OCI-LY7 (cell line): ENCODE measurements around the gene GPR42. TPM values are rescaled to one million over a fixed set of nuclear protein-coding genes. Genes with fewer than 3 reads are reported as not detected.

ENCODE experiments used
- Bru-seq: library from RNA; stranded (reverse); fragments of 400-500 nt; gene quantifications from one replicate; lab custom pipeline; 2021; lab: Mats Ljungman, UMichigan
- BruChase-seq, 2 experiments: library from RNA; stranded (reverse); fragments of 400-500 nt; gene quantifications; one replicate each; lab custom pipeline; 2021; lab: Mats Ljungman, UMichigan
- BruUV-seq: library from RNA; stranded (reverse); fragments of 400-500 nt; replicated peaks from 2 replicates; lab custom pipeline; 2021; lab: Mats Ljungman, UMichigan
- CTCF ChIA-PET: fragments of 300-600 bp; sonication (Branson Sonifier 250); formaldehyde crosslinking; loops from one replicate; lab custom pipeline; 2022; ENCODE audit warnings: antibody characterized with exemption; ENCODE audit not compliant: unreplicated experiment; lab: Charles Lee
- POLR2A ChIA-PET: fragments of 300-600 bp; sonication (Branson Sonifier 250); formaldehyde crosslinking; loops from one replicate; lab custom pipeline; 2022; ENCODE audit warnings: antibody characterized with exemption; lab: Charles Lee
- DNase-seq: peaks from one replicate; pipeline ENCODE4 v3.0.0-alpha.2; 2015; ENCODE audit warnings: low spot score
- H2AFZ ChIP-seq: fragments of 200-600 bp; sonication (generic), shearing (Covaris generic); 2 replicates; pipeline ENCODE4 v1.6.1; 2014; ENCODE audit warnings: mild to moderate bottlenecking, antibody characterized with exemption, low read length, moderate library complexity
- H3K27ac ChIP-seq: fragments of 200-600 bp; sonication (generic); 2 replicates; pipeline ENCODE4 v1.5.1; 2014; ENCODE audit warnings: mixed run types, low read depth, mild to moderate bottlenecking, moderate library complexity, low read length, inconsistent platforms; ENCODE audit not compliant: poor library complexity, severe bottlenecking
- H3K36me3 ChIP-seq: fragments of 200-600 bp; sonication (generic); 2 replicates; pipeline ENCODE4 v1.6.1; 2014; ENCODE audit warnings: mild to moderate bottlenecking, antibody characterized with exemption, low read length, moderate library complexity, mixed read lengths; ENCODE audit not compliant: insufficient read depth
- H3K4me1 ChIP-seq: fragments of 200-600 bp; sonication (generic); 2 replicates; pipeline ENCODE4 v1.5.1; 2014; ENCODE audit warnings: mild to moderate bottlenecking, low read length; ENCODE audit not compliant: insufficient read depth, poor library complexity, severe bottlenecking
- H3K4me2 ChIP-seq: fragments of 200-600 bp; sonication (generic); 2 replicates; pipeline ENCODE4 v1.6.1; 2014; ENCODE audit warnings: mild to moderate bottlenecking, low read length
- H3K4me3 ChIP-seq: fragments of 200-600 bp; sonication (generic); 2 replicates; pipeline ENCODE4 v1.5.1; 2014; ENCODE audit warnings: mild to moderate bottlenecking, low read depth, low read length; ENCODE audit not compliant: poor library complexity, severe bottlenecking
- H3K79me2 ChIP-seq: fragments of 200-600 bp; sonication (generic); 2 replicates; pipeline ENCODE4 v1.6.1; 2016; ENCODE audit warnings: low read depth, mild to moderate bottlenecking, low read length, moderate library complexity, mixed read lengths; ENCODE audit not compliant: insufficient read depth
- H3K9me2 ChIP-seq: fragments of 200-600 bp; sonication (generic); 2 replicates; pipeline ENCODE4 v1.6.1; 2016; ENCODE audit warnings: mild to moderate bottlenecking, low read length, mixed read lengths; ENCODE audit not compliant: insufficient read depth
- H3K9me3 ChIP-seq: fragments of 200-600 bp; sonication (generic); 2 replicates; pipeline ENCODE4 v1.6.1; 2014; ENCODE audit warnings: mild to moderate bottlenecking, mixed run types, low read length, mixed read lengths
- H4K20me1 ChIP-seq: fragments of 200-600 bp; sonication (generic); 2 replicates; pipeline ENCODE4 v1.6.1; 2014; ENCODE audit warnings: mild to moderate bottlenecking, antibody characterized with exemption, low read length, moderate library complexity, mixed read lengths; ENCODE audit not compliant: insufficient read depth
- EZH2phosphoT487 ChIP-seq: fragments of 200-600 bp; sonication (generic); IDR thresholded peaks from 2 replicates; pipeline ENCODE4 v1.6.1; 2018; ENCODE audit warnings: low read depth, borderline replicate concordance, mild to moderate bottlenecking, mixed run types, antibody characterized with exemption, low read length, moderate library complexity, mixed read lengths
- intact Hi-C: fragments of 100-400 bp; cut with micrococcal nuclease; formaldehyde crosslinking; loops from one replicate; pipeline ENCODE4 v1.10.0; 2022; ENCODE audit not compliant: unreplicated experiment
- long read RNA-seq: library from polyadenylated mRNA; stranded (forward); transcript quantifications from one replicate; pipeline ENCODE4 v2.0.0, GENCODE V29; 2022
- total RNA-seq, 2 experiments: library from RNA; depleted of rRNA in 1 of 2; stranded (reverse); fragments of >200 nt in 1 of 2; shearing (Covaris generic) in 1 of 2; gene quantifications; 2 replicates each; pipeline ENCODE4 v1.2.3, GENCODE V29; 2014 to 2022
- TF ChIP-seq, protein P1 (sequence below): fragments of 200-600 bp; sonication (generic); conservative IDR thresholded peaks from 2 replicates; pipeline ENCODE4 v1.5.1; 2014; ENCODE audit warnings: mild to moderate bottlenecking, antibody characterized with exemption, low read length, moderate library complexity, mixed read lengths

The GPR42 gene
- total RNA-seq (2014; rRNA removed; shearing (Covaris generic)) (0.06 TPM in 1 of 2 replicates, not detected in the other), total RNA-seq (2022) (not detected in 2 replicates), Bru-seq, nascent RNA (not detected), BruChase-seq, experiment 1, labeled RNA remaining after a 6-hour chase (not detected), BruChase-seq, experiment 2, labeled RNA remaining after a 2-hour chase (not detected)
- long read RNA-seq: 0 reads

GRCh38 chr19:35370722-35371121, at the start of gene GPR42:
Gene GPR42, plus strand, starts transcription at chr19:35371068. Its CDS starts 292 bp downstream, at chr19:35371360.
- H3K4me3 ChIP-seq: no peak within 1 kb of the TSS
- intact Hi-C loops: no loop called here
- POLR2A ChIA-PET: no interaction called here
- CTCF ChIA-PET: no interaction called here
- H4K20me1 ChIP-seq: no peaks in the 10 kb centered on the region
- no TSS peak for BruUV-seq
- no peak for DNase-seq
- no peaks in the 10 kb centered on the region for H3K4me1 ChIP-seq
- no peak within 1 kb of the TSS for H3K27ac ChIP-seq
- 0 out of 2 replicates have a peak, but pooled peaks cover 3% of the 10 kb centered on the region for H3K9me3 ChIP-seq
- H3K9me2 ChIP-seq: no peaks in the 10 kb centered on the region
- no peak within 1 kb of the TSS for H3K4me2 ChIP-seq
- TF ChIP-seq, protein P1, sequence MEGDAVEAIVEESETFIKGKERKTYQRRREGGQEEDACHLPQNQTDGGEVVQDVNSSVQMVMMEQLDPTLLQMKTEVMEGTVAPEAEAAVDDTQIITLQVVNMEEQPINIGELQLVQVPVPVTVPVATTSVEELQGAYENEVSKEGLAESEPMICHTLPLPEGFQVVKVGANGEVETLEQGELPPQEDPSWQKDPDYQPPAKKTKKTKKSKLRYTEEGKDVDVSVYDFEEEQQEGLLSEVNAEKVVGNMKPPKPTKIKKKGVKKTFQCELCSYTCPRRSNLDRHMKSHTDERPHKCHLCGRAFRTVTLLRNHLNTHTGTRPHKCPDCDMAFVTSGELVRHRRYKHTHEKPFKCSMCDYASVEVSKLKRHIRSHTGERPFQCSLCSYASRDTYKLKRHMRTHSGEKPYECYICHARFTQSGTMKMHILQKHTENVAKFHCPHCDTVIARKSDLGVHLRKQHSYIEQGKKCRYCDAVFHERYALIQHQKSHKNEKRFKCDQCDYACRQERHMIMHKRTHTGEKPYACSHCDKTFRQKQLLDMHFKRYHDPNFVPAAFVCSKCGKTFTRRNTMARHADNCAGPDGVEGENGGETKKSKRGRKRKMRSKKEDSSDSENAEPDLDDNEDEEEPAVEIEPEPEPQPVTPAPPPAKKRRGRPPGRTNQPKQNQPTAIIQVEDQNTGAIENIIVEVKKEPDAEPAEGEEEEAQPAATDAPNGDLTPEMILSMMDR: no peak
- TF ChIP-seq EZH2phosphoT487: no peak
- no peaks in the 10 kb centered on the region for H3K36me3 ChIP-seq
- H3K79me2 ChIP-seq: no peaks in the 10 kb centered on the region
- H2AFZ ChIP-seq: no peak within 1 kb of the TSS

- DNase-seq: no peak
- CTCF ChIA-PET: no interaction called here
- H3K4me3 ChIP-seq: peak overlapping the region; percentile 48
Measured at GRCh38 chr19:35321291-35321690, 49.6 kb upstream of the GPR42 start.

More at GRCh38 chr19:35321291-35321690, 49.6 kb upstream of the GPR42 start:
- Histone ChIP-seq H3K9me3 (peaks cover 8% of the 10 kb centered on the region; the same call in 1 of the 2 replicates), H2AFZ (no peak overlapping the region), H3K27ac (peak overlapping the region; percentile 88), H3K36me3 (no peaks in the 10 kb centered on the region; the same call in 1 of the 2 replicates), H3K4me2 (peak overlapping the region; percentile 57), H4K20me1 (no peaks in the 10 kb centered on the region), H3K4me1 (peaks cover 97% of the 10 kb centered on the region), H3K79me2 (peaks cover 13% of the 10 kb centered on the region; the same call in 1 of the 2 replicates), H3K9me2 (no peaks in the 10 kb centered on the region)
- no TSS peak for BruUV-seq
- POLR2A ChIA-PET: interaction anchor here (1.6 to 3.0 kb wide), 3 partner anchors 8 to 28 kb away, joined by 3 to 12 read pairs (median 9); no protein-coding TSS in a partner anchor
- TF ChIP-seq EZH2phosphoT487: no peak
- TF ChIP-seq, protein P1: no peak
- intact Hi-C loops: loop anchor here (2.0 kb wide), 1 partner anchor 24 kb away; no protein-coding TSS in a partner anchor
